HL-60/S4 treated with retinoic acid at 250 ng/mL for 4 days and 3 days (cell line): ENCODE data around the gene MEOX1.
"Not testable (repeated sequence)": the region's sequence is repeated elsewhere in the genome, so short reads cannot be mapped to it uniquely, and the experiment has no call there.

Experiments
- in situ Hi-C: fragments of 300-500 bp; cut with MboI; formaldehyde crosslinking; loops from 2 replicates; pipeline ENCODE4 v1.7.0; 2022; ENCODE audit warnings: low sequenced_read_pairs

MEOX1 gene

GRCh38 chr17:43620581-43620980, 41.1 kb downstream of the MEOX1 start:
- in situ Hi-C loops, result no loop called here

GRCh38 chr17:43620147-43620546, 41.6 kb downstream of the MEOX1 start:
- in situ Hi-C loops, result no loop called here

- in situ Hi-C loops, result no loop called here
Measured at GRCh38 chr17:43619705-43620104, 42.0 kb downstream of the MEOX1 start.

GRCh38 chr17:43618276-43618675, 43.4 kb downstream of the MEOX1 start:
- in situ Hi-C loops, result no loop called here

DNA sequence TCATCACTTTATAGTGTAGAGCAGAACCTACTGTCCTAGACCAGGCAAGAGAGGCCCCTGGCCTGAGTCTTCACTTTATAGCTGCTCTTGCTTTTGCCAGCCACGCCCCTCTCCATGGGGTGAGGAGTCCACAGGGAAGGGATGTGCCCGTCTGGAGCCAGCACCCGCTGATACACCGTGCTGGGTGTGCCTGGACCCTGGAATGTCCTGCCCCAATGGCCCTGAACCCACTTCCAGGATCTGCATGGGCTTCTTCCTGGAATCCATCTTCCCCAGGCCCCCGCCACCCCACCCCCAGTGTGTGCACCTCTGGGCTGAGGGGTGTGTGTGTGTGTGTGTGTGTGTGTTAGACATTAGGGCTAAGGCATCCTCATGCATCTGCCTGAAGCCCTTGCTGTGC, 44.9 kb downstream of the MEOX1 start:
- in situ Hi-C loops, result no loop called here

- in situ Hi-C loops, result no loop called here
Measured at GRCh38 chr17:43616421-43616820, 45.3 kb downstream of the MEOX1 start.

- in situ Hi-C loops, result no loop called here
Measured at GRCh38 chr17:43616029-43616351, 45.7 kb downstream of the MEOX1 start.

- in situ Hi-C loops, result no loop called here
Measured at GRCh38 chr17:43615330-43616028, 46.2 kb downstream of the MEOX1 start.

GRCh38 chr17:43614561-43614960, 47.2 kb downstream of the MEOX1 start:
- in situ Hi-C loops, result no loop called here

DNA sequence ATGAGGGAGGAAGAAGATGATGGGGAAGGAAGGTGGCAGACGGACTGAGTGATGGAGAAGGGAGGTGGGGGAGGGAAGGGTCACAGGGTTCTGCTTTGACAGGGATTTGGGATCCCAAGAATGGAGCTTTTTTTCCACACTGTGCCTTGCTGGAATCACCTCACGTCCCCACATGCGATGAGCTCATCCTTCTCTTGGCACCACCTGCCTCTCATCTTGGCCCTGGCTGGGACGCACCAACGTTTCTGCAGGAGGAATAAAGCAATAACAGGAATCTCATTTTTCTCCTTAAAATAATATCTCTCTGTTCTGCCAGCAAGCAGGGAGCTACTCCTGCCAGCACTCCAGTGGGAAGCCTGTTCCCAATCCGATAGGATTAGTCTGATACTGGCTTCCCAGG, 47.8 kb downstream of the MEOX1 start:
- in situ Hi-C loops, result no loop called here

- in situ Hi-C loops, result no loop called here
Measured at GRCh38 chr17:43612515-43612914, 49.2 kb downstream of the MEOX1 start.

DNA sequence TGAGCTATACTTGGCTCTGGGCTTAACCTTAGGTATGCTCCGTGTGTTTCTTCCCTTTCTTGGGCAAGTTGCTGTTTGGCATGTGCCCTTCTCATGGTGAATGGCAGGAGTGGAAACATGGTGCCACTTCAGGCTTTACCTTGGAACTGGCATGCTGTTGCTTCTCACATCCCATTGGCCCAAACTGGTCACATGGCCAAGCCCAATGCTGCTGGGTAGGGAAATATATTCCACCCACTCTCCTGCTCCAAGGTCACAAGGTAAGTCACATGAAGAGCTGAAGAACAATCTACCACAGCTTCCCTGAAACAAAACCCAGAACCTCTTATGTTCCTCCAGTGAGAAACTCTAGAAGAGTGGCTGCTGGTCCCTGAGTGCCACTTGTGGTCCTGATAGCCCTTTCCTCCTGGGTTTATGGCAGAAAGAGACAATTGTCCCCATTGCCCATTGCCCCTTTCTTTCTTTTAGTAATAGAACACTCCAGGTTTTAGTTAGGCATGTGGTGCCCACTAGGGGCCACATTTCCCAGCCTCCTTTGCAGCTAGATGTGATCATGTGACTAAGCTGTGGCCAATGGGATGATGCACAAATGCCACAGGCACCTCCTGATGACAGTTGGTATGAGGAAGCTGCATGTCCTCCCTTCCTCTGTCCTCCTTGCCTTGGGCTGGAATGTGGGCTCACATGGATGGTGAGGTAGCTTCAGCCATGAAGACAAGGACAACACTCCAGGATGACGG, 50.3 kb downstream of the MEOX1 start:
- in situ Hi-C loops, result no loop called here

- in situ Hi-C loops, result no loop called here
Measured at GRCh38 chr17:43609613-43610385, 51.9 kb downstream of the MEOX1 start.

DNA sequence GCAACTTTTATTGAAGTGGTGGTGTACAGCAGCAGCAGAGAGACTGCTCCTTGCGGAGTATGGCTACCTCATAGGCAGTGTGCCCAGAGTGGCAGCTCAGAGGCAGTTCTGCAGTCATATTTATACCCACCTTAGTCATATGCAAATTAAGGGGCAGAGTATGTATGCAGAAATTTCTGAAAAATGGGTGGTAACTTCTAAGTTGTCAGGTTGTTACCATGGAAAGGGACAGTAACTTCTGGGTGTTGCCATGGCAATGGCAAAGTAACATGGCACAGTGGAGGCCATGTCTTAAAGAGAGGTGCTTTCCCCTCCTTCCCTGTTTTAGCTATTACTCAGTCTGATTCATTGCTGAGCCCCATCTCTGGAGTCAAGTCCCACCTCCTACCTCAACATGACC, 53.4 kb downstream of the MEOX1 start:
- in situ Hi-C loops, result no loop called here

DNA sequence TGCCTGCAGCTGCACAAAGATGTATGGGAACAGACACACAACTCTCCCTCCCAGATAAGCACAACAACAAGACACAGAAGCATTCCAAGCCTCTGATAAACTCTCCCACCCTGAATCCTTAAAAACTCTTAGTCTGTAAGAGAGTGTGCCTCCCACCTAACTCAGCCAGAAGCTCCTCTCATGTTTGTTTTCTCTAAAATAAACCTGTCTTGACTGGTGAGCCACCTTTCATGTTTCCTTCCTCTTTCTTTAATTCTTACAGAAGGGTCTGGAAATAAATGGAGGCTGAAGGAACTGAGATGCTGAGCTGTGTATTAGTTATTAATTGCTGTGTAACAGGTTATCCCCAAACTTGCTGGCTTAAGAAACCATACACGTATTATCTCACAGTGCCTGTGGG, 57.2 kb downstream of the MEOX1 start:
- in situ Hi-C loops, result no loop called here

DNA sequence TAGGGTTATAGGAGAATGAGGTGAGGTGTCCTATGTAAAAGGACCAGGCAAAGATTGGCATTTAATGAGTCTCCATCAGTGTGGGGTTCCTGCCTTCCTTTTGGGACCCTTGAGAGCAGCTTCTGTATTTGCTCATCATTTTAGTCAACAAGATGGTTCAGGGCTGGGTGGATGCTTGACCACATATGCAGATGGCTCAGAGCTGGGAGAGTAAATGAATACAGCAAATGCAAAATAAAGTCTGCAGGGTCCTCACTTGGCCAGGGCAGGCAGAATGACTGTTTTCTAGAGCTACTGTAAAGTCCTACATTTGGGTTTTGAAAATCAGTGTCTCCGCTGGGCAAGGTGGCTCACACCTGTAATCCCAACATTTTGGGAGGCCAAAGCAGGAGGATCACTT, 58.4 kb downstream of the MEOX1 start:
- in situ Hi-C loops, result no loop called here

GRCh38 chr17:43602556-43602955, 59.2 kb downstream of the MEOX1 start:
- in situ Hi-C loops, result not testable (repeated sequence)

- in situ Hi-C loops, result no loop called here
Measured at GRCh38 chr17:43601280-43602039, 60.3 kb downstream of the MEOX1 start.

DNA sequence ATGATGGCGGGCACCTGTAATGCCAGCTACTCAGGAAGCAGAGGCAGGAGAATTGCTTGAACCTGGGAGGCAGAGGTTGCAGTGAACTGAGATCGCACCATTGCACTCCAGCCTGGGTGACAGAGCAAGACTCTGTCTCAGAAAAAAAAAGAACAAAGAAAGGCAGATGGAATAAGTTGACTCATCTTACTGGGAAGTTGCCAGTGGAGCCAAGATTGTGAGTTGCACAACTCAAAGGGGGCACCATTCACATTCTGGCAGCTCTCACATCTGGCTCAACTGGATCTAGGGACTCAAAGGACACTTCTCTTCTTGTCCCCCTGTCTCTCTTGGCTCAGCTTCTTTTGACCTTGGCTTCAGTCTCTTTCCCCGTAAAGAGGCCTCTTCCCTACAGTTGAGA, 61.9 kb downstream of the MEOX1 start:
- in situ Hi-C loops, result no loop called here

- in situ Hi-C loops, result no loop called here
Measured at GRCh38 chr17:43599046-43599395, 62.7 kb downstream of the MEOX1 start.

DNA sequence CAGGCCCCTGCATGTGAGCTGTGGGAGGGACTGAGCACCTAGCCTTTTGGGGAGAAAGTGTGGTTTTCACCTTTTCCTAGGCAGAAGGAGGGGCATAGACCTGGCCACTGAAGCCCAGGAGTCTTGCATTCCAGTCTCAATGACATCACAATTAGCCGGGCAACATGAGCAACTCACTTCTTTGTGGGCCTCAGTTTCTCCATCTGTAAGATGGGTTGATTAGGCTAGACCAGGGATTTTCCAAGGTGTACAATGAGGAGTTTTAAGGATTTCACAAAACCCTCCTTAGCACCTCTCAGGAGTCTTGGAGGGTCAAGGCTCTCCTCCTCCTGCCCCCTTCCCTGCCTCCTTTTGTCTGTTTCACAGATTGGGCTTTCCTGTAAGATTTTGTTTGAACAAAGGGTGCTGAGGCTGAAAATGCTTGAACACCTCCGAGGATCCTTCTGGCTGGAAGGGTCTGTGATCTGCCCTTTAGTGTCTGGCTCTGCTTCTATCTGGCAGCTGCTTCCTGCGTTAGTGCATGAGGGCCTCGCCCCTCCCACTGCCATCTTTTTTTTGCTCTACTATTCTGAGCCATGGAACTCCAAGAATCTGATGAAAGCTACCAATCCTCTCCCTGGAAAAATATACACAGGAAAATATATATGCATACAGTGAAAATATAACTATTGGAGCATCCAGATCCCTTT, 63.2 kb downstream of the MEOX1 start:
- in situ Hi-C loops, result no loop called here
